CD4-positive, alpha-beta T cell treated with Interleukin-6 at 100 ng/mL for 8 hours (primary cell): ENCODE results near the gene YIF1A.
A peak's percentile ranks its signal among the peaks of the same experiment; 100 is the strongest.
"Not testable (repeated sequence)": the region's sequence is repeated elsewhere in the genome, so short reads cannot be mapped to it uniquely, and the experiment has no call there.

Source experiments
- DNase-seq: peaks from one replicate; pipeline ENCODE4 v3.0.0-alpha.2; 2020; ENCODE audit warnings: mixed read lengths, low spot score

YIF1A gene

GRCh38 chr11:66268952-66269905 lies 19.7 kb downstream of the YIF1A start:
- DNase-seq, result no peak

GRCh38 chr11:66268244-66268951 lies 20.5 kb downstream of the YIF1A start, which contains the start of gene RAB1B:
TSS of gene RAB1B (plus strand) at chr11:66268639. CDS start at chr11:66268680, 41 bp downstream.
- DNase-seq, result peak; percentile 100

- peak; percentile 86 for DNase-seq
Observed at GRCh38 chr11:66267379-66268243, 21.3 kb downstream of the YIF1A start.

- DNase-seq, result no peak
Observed at GRCh38 chr11:66267039-66267378, 21.9 kb downstream of the YIF1A start.

- no peak for DNase-seq
Observed at GRCh38 chr11:66266378-66267038, 22.4 kb downstream of the YIF1A start.

GRCh38 chr11:66265531-66266377 lies 23.2 kb downstream of the YIF1A start:
- DNase-seq, result no peak

- DNase-seq, result no peak
Observed at GRCh38 chr11:66264914-66265313, 24.0 kb downstream of the YIF1A start.

GRCh38 chr11:66264383-66264782 lies 24.6 kb downstream of the YIF1A start:
- DNase-seq, result no peak

- DNase-seq, result no peak
Observed at GRCh38 chr11:66263785-66264184, 25.2 kb downstream of the YIF1A start.

- DNase-seq, result no peak
Observed at GRCh38 chr11:66263231-66263630, 25.7 kb downstream of the YIF1A start.

- no peak for DNase-seq
Observed at GRCh38 chr11:66262696-66263095, 26.2 kb downstream of the YIF1A start.

GRCh38 chr11:66262191-66262590 lies 26.8 kb downstream of the YIF1A start:
- DNase-seq, result no peak

- DNase-seq, result no peak
Observed at GRCh38 chr11:66261578-66261977, 27.4 kb downstream of the YIF1A start.

GRCh38 chr11:66259956-66260355 lies 29.0 kb downstream of the YIF1A start:
- DNase-seq, result no peak

- no peak for DNase-seq
Observed at GRCh38 chr11:66259225-66259624, 29.7 kb downstream of the YIF1A start.

- no peak for DNase-seq
Observed at GRCh38 chr11:66258473-66258893, 30.5 kb downstream of the YIF1A start.

- not testable (repeated sequence) for DNase-seq
Observed at GRCh38 chr11:66253081-66253480, 35.9 kb downstream of the YIF1A start.

- no peak for DNase-seq
Observed at GRCh38 chr11:66251809-66252208, 37.1 kb downstream of the YIF1A start.

- no peak for DNase-seq
Observed at GRCh38 chr11:66248903-66249302, 40.0 kb downstream of the YIF1A start.

- no peak for DNase-seq
Observed at GRCh38 chr11:66247801-66248200, 41.1 kb downstream of the YIF1A start.

- DNase-seq, result no peak
Observed at GRCh38 chr11:66247295-66247694, 41.6 kb downstream of the YIF1A start.
